Measurements from ENCODE around the gene ACAT1.
"Not testable (repeated sequence)": the region's sequence is repeated elsewhere in the genome, so short reads cannot be mapped to it uniquely, and the experiment has no call there.

The ACAT1 gene

DNA sequence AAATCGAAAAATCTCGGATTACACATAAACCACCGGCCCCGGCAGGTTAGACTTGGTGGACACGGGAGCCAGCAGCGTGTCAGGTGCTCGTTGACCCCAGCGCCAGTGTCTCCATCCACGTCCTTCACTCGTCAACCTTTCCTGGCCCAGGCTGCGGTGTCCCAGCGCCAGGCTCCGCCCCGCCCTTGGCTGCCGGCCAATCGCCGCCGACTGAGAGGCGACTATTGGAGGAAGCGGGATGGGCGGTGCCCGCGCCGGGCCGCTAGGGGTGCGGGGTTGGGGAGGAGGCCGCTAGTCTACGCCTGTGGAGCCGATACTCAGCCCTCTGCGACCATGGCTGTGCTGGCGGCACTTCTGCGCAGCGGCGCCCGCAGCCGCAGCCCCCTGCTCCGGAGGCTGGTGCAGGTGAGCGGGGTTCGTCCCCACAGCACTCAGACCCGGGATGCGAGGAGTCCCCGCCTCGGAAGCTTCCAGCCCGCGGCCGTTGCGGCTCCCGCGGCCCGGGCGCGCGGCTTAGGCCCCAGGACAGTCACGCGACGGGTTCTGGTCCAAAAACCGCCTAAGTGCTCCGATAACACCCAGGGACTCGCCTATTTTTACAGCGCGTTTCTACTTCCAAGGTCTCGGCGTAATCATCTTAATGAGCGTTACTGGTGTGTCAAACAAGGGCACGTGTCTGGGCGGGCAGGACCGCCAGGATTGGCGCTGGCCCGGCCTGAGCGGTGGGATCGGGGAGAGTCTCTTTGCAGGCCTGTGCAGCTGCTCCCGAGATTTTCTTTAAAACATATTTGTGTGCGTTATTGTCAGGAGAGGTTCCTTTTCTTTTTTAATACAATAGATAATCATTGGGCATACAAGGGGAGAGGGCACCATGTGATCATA is at the start of gene ACAT1:
ACAT1 (plus strand) TSS at position 294 of the 882 bp plus-strand sequence; CDS start at position 334, 40 bp downstream.
- peak; percentile 88 for DNase-seq (ENCODE audit: low read depth)

DNA sequence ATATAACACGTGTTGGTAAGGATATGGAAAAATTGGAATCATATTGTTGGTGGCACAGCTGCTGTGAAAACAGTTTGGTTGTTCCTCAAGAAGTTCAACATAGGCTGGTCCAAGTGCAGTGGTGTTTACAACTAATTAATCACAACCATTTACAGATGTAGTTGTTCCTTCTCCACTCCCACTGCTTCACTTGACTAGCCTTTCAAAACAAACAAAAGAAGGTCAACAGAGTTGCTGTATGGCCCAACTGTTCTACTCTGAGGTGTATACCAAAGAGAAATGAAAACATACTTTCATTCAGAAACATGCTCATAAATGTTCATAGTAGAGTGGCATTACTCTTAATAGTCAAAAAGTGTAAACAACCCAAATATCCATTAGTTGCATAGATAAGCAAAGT is 36.6 kb upstream of the ACAT1 start:
- peak; percentile 42 for DNase-seq (ENCODE audit: low read depth)

GRCh38 chr11:108085672-108086071 is 35.7 kb upstream of the ACAT1 start:
- no peak for DNase-seq (ENCODE audit: low read depth)

DNA sequence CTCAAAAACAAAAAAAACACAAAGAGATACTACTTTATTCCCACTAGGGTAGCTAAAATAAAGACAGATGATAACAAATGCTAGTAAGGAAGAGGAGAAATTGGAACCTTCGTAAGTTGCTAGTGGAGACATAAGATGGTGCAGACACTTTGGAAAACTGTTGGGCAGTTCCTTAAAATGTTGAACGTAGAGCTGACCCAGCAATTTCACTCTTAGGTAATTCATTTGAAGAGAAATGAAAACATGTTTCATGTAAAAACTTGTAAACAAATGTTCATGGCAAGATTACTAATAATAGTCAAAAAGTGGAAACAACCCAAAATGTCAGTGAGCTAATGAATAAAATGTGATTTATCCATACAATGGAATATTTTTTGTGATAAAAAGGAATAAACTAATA is 29.2 kb upstream of the ACAT1 start:
- DNase-seq (ENCODE audit: low read depth): no peak

DNA sequence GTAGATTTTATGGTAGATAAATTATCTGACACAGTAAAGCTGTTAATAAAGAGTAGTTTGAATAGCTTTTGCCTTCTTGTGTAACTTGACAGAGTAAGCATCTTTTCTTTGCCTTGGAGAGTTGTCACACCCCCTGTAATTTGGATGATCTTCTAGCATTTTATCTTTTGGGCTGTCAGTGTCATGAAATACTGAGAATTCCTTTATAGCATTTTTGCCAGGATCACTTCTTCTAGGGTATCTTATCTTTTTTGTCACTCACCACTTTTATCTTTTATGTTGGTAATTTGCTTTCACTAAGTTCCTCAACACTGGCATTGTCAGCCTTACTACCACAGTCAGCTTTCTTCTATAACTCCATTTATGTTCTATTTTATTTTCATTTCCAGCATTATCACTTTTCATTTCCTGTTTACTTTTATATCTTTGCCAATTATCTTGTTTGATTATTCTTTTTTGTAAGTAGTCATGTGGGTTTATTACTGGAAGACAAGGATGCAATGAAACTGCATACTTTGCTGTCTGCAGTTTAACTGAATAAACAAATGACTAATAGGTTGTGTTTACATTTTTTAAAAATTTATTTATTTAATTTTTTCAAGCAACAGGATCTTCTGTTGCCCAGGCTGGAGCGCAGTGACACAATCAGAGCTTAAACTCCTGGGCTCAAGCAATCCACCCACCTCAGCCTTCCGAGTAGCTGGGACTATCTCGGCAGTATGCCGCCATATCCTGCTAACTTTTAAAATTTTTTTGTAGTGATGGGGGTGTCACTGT is 28.1 kb upstream of the ACAT1 start:
- DNase-seq (ENCODE audit: low read depth): peak; percentile 80

GRCh38 chr11:108097179-108097578 is 24.2 kb upstream of the ACAT1 start:
- DNase-seq (ENCODE audit: low read depth): no peak

- DNase-seq (ENCODE audit: low read depth): no peak
These were observed 20.1 kb upstream of the ACAT1 start for GRCh38 chr11:108101090-108101775.

- no peak for DNase-seq (ENCODE audit: low read depth)
These were observed 10.2 kb upstream of the ACAT1 start for GRCh38 chr11:108111126-108111525.

GRCh38 chr11:108112057-108112456 is 9.3 kb upstream of the ACAT1 start:
- no peak for DNase-seq (ENCODE audit: low read depth)

- DNase-seq (ENCODE audit: low read depth): peak; percentile 85
These were observed 5.7 kb upstream of the ACAT1 start for GRCh38 chr11:108115500-108116140.

DNA sequence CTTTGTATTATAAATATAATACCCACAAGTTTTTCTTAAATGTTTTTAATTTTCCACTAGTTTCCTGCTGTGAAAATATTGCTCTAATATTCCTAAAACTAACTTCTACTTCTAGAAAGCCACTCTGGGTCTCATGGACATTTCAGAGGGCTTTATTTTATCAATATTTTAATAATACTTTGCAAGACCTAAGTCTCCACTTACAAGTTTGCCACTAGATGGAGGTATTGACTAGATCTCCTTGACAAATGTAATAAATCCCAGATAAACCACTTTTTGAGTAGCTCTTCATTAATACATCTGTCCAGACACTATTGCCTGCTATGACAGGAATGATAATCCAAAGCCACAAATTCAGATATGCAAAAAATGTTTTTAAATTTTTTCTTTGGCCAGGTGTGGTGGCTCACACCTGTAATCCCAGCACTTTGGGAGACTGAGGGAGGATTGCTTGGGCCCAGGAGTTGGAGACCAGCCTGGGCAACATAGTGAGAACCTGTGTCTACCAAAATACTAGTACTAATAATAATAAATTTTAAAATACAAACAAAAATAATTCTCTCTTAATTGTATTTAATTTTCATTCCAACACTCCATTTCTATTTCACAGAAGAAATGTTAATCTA is 3.5 kb upstream of the ACAT1 start:
- peak; percentile 66 for DNase-seq (ENCODE audit: low read depth)

GRCh38 chr11:108120936-108121273 is 462 bp upstream of the ACAT1 start:
- DNase-seq (ENCODE audit: low read depth): not testable (repeated sequence)

- peak; percentile 68 for DNase-seq (ENCODE audit: low read depth)
These were observed 830 bp downstream of the ACAT1 start for GRCh38 chr11:108122166-108122628.

GRCh38 chr11:108125096-108125495 is 3.7 kb downstream of the ACAT1 start:
- no peak for DNase-seq (ENCODE audit: low read depth)

GRCh38 chr11:108128772-108129171 is 7.4 kb downstream of the ACAT1 start:
- no peak for DNase-seq (ENCODE audit: low read depth)

DNA sequence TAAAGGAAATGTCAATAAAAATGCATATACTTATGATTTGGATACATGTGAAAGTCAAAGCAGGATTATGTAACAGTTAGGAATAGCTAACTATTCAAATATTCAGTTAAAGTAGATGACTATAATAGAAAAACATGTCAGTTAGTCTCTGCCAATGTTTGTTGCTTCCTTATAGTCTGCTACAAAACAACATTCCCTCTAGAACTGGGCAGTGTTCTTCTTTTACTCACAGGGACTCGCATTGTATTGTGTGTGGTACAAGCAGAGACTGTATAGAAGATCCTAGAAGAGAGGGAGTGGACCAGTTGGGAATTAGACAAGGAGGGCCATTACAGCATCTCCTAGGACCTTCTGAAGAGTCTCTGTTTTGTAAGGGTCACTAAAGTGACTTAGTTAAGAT is 10.6 kb downstream of the ACAT1 start:
- DNase-seq (ENCODE audit: low read depth): peak; percentile 4

GRCh38 chr11:108132993-108133538 is 11.7 kb downstream of the ACAT1 start:
- not testable (repeated sequence) for DNase-seq (ENCODE audit: low read depth)

DNA sequence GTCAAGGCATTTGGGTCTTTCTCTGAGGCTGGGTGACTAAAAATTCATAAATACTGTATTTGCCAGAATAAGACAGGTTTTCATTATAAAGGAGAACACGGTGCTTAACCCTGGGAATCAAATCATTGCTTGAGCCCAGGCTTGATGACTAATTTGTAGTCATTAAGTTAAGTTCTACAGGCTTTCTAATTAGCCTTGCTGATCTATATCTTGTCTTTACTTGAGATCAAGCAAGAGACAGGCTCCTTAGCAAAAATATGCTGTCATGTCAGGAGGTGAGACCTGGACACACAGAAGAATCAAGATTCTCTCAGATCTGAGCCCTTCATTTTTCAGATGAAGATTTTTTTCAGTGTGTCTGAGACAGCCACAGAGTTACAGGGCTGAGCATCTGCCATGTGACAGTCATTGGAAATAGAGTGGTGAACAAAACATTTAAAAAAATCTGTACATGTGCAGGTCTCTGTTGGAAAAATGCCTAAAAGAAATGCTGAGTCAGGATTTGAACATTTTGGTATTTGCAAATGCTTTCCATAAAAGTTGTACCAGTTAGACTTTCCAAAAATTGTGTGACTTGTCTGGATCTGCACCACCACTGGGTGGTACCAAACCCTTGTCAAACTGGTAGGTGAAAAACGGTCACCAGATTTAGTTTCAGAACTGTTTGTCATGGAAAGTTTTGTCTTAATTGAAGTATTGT is 14.6 kb downstream of the ACAT1 start:
- peak; percentile 63 for DNase-seq (ENCODE audit: low read depth)

DNA sequence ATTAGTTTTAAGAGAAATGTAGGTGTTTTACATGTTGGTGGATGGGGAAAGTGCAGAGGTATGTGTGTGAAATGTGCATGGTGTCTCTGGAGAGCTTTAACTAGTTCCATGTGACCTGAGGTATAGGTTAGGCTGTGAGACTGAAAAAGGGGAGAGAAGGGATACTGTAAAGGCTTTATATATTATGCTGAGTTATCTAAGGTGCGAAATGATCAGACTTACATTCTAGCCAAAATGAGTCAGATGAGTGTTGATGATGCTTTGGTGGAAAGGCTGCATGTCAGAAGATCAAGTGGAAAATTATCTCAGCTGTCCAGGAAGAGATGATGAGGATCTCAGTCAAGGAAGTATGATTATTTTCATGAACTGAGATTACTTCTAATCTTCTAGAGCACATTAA is 15.8 kb downstream of the ACAT1 start:
- no peak for DNase-seq (ENCODE audit: low read depth)

- DNase-seq (ENCODE audit: low read depth): no peak
These were observed 20.9 kb downstream of the ACAT1 start for GRCh38 chr11:108142304-108142703.

GRCh38 chr11:108144615-108145014 is 23.2 kb downstream of the ACAT1 start:
- no peak for DNase-seq (ENCODE audit: low read depth)

All from fibroblast of gingiva (primary cell).